GM19193 (cell line): ENCODE data around the gene RFX8.

ENCODE experiments used
- POLR2A ChIP-seq: IDR thresholded peaks from 4 replicates; pipeline ENCODE4 v1.6.1; 2011; ENCODE audit not compliant: insufficient read depth, insufficient read length; ENCODE audit errors: extremely low read depth

Gene RFX8

GRCh38 chr2:101500860-101501259, 25.9 kb upstream of the RFX8 start:
- TF ChIP-seq POLR2A: no peak

- no peak for TF ChIP-seq POLR2A
Measured at GRCh38 chr2:101500180-101500579, 25.3 kb upstream of the RFX8 start.

- no peak for TF ChIP-seq POLR2A
Measured at GRCh38 chr2:101496279-101496678, 21.4 kb upstream of the RFX8 start.

- no peak for TF ChIP-seq POLR2A
Measured at GRCh38 chr2:101492936-101493473, 18.1 kb upstream of the RFX8 start.

- TF ChIP-seq POLR2A: no peak
Measured at GRCh38 chr2:101486994-101487393, 12.1 kb upstream of the RFX8 start.

- TF ChIP-seq POLR2A: no peak
Measured at GRCh38 chr2:101486258-101486701, 11.4 kb upstream of the RFX8 start.

- no peak for TF ChIP-seq POLR2A
Measured at GRCh38 chr2:101485856-101486255, 10.9 kb upstream of the RFX8 start.

GRCh38 chr2:101480764-101481163, 5.9 kb upstream of the RFX8 start:
- TF ChIP-seq POLR2A: no peak

GRCh38 chr2:101479810-101480209, 4.9 kb upstream of the RFX8 start:
- no peak for TF ChIP-seq POLR2A

GRCh38 chr2:101479328-101479727, 4.4 kb upstream of the RFX8 start:
- TF ChIP-seq POLR2A: no peak

GRCh38 chr2:101478181-101479001, 3.5 kb upstream of the RFX8 start:
- no peak for TF ChIP-seq POLR2A

- TF ChIP-seq POLR2A: no peak
Measured at GRCh38 chr2:101477556-101477955, 2.6 kb upstream of the RFX8 start.

- TF ChIP-seq POLR2A: no peak
Measured at GRCh38 chr2:101476605-101477208, 1.8 kb upstream of the RFX8 start.

- TF ChIP-seq POLR2A: no peak
Measured at GRCh38 chr2:101473911-101474701, 806 bp downstream of the RFX8 start.

- no peak for TF ChIP-seq POLR2A
Measured at GRCh38 chr2:101473591-101473910, 1.4 kb downstream of the RFX8 start.

GRCh38 chr2:101469863-101470262, 5.0 kb downstream of the RFX8 start:
- TF ChIP-seq POLR2A: no peak

GRCh38 chr2:101467306-101467705, 7.6 kb downstream of the RFX8 start:
- no peak for TF ChIP-seq POLR2A
